K562 (cell line): ENCODE data around the gene PRLHR. TPM values are rescaled to one million over a fixed set of nuclear protein-coding genes. Genes with fewer than 3 reads are reported as not detected.

Source experiments
- ATAC-seq: fragments of 200-7000 bp; cut with Tn5 transposase; 3 replicates; pipeline ENCODE4 v1.9.1; 2020; ENCODE audit warnings: moderate library complexity
- BruUV-seq: library from RNA; stranded (reverse); fragments of 400-500 nt; replicated peaks from 2 replicates; lab custom pipeline; 2021; lab: Mats Ljungman, UMichigan
- CTCF ChIA-PET: fragments of 300-600 bp; formaldehyde crosslinking; extraction: SDS; loops from one replicate; lab custom pipeline; 2021; ENCODE audit warnings: low intra/inter-chr PET ratio; lab: Yijun Ruan, JAX
- POLR2A ChIA-PET: fragments of 300-600, 350-650 bp; sonication (Branson Sonifier 250); formaldehyde crosslinking; extraction: SDS; loops from one replicate; lab custom pipeline; 2021; ENCODE audit warnings: antibody characterized with exemption, inconsistent platforms; lab: Yijun Ruan, JAX
- DNase-seq, 4 experiments: peaks; one replicate each; pipeline versions ENCODE4 v3.0.0 to v3.0.0-alpha.2; 2011 to 2018; ENCODE audit warnings: low spot score in 3 of 4, mixed read lengths in 3 of 4; ENCODE audit errors: extremely low read depth in 1 of 4
- FAIRE-seq: peaks from 2 replicates; lab custom pipeline; 2011; peaks lifted over from hg19 to GRCh38; lab: Jason Lieb, UNC
- H2AFZ ChIP-seq: 2 replicates; pipeline ENCODE4 v1.6.0; 2011; ENCODE audit warnings: low read depth, low read length, control low read depth, inconsistent platforms
- H3K27ac ChIP-seq: fragments of 200-600 bp; 3 replicates; pipeline ENCODE4 v1.8.0; 2011; ENCODE audit warnings: low read depth, mild to moderate bottlenecking, control low read depth, inconsistent platforms, low read length, moderate library complexity, mixed read lengths; ENCODE audit errors: extremely low read depth
- H3K27me3 ChIP-seq, 2 experiments: fragments of 300-600 bp in 1 of 2; 2 replicates in 1 of 2; 3 replicates in 1 of 2; pipeline versions ENCODE4 v1.6.0 to v1.8.0; 2011; ENCODE audit warnings: inconsistent platforms in 2 of 2, low read length in 2 of 2, mild to moderate bottlenecking in 1 of 2, mixed read lengths in 1 of 2, moderate library complexity in 1 of 2; ENCODE audit not compliant: control insufficient read depth in 2 of 2, insufficient read depth in 2 of 2
- H3K36me3 ChIP-seq: fragments of 300-600 bp; 3 replicates; pipeline ENCODE4 v1.8.0; 2011; ENCODE audit warnings: mild to moderate bottlenecking, low read length, inconsistent platforms; ENCODE audit not compliant: control insufficient read depth, insufficient read depth
- H3K4me1 ChIP-seq, 2 experiments: fragments of 200-600 bp in 1 of 2; replicated peaks in 1 of 2; 2 replicates in 1 of 2; 3 replicates in 1 of 2; pipeline versions ENCODE4 v1.5.1 to v1.8.0; 2011; ENCODE audit warnings: inconsistent platforms in 2 of 2, low read length in 2 of 2, mild to moderate bottlenecking in 1 of 2, mixed read lengths in 1 of 2, moderate library complexity in 1 of 2; ENCODE audit not compliant: control insufficient read depth in 2 of 2, insufficient read depth in 2 of 2
- H3K4me2 ChIP-seq: 2 replicates; pipeline ENCODE4 v1.6.1; 2011; ENCODE audit warnings: low read length, control low read depth, inconsistent platforms, mixed read lengths; ENCODE audit not compliant: insufficient read depth
- H3K4me3 ChIP-seq: fragments of 200-600 bp; sonication (generic), shearing (Covaris generic); 2 replicates; pipeline ENCODE4 v1.5.1; 2016; ENCODE audit warnings: control low read depth, inconsistent platforms
- H3K79me2 ChIP-seq: fragments of 200-600 bp; 3 replicates; pipeline ENCODE4 v1.8.0; 2011; ENCODE audit warnings: low read length, inconsistent platforms; ENCODE audit not compliant: control insufficient read depth, insufficient read depth
- H3K9ac ChIP-seq, 2 experiments: 2 replicates each; pipeline versions ENCODE4 v1.6.0 to v1.6.1; 2011; ENCODE audit warnings: low read depth in 2 of 2, low read length in 2 of 2, control low read depth in 1 of 2, inconsistent platforms in 1 of 2, mild to moderate bottlenecking in 1 of 2, mixed read lengths in 1 of 2; ENCODE audit not compliant: insufficient read depth in 1 of 2
- H3K9me1 ChIP-seq: one replicate; pipeline ENCODE4 v1.6.0; 2011; ENCODE audit warnings: inconsistent platforms, mild to moderate bottlenecking, low read length, moderate library complexity; ENCODE audit not compliant: control insufficient read depth, insufficient read depth
- H3K9me3 ChIP-seq: replicated peaks from 2 replicates; pipeline ENCODE4 v1.5.1; 2011; ENCODE audit warnings: low read depth, low read length, inconsistent platforms; ENCODE audit not compliant: control insufficient read depth, insufficient read depth
- H4K20me1 ChIP-seq: replicated peaks from 2 replicates; pipeline ENCODE4 v1.6.1; 2011; ENCODE audit warnings: low read length, inconsistent platforms, mixed read lengths; ENCODE audit not compliant: control insufficient read depth, insufficient read depth
- ARHGAP35 ChIP-seq: fragments of 450-650 bp; IDR thresholded peaks from 2 replicates; pipeline ENCODE4 v1.6.1; 2018; ENCODE audit not compliant: partially characterized antibody
- BRD4 ChIP-seq: fragments of 200-600 bp; sonication (generic); IDR thresholded peaks from 2 replicates; pipeline ENCODE4 v1.6.1; 2017; ENCODE audit warnings: inconsistent platforms
- FOXM1 ChIP-seq, 2 experiments: fragments of 450-650 bp in 1 of 2; sonication (generic) in 1 of 2; formaldehyde crosslinking in 1 of 2; IDR thresholded peaks; 2 replicates each; pipeline versions ENCODE4 v1.6.1 to v1.9.0; 2017 to 2022; ENCODE audit warnings: low read depth in 2 of 2, mild to moderate bottlenecking in 2 of 2, missing genetic modification reagents in 1 of 2, moderate library complexity in 1 of 2
- WGBS: fragments of 100-300 bp; shearing (Covaris generic); methylation state at CpG from one replicate; pipeline ENCODE4 v1.1.6; 2016; ENCODE audit warnings: low coverage, mixed read lengths; ENCODE audit not compliant: insufficient coverage; ENCODE audit errors: missing lambda C conversion rate; 5-methylcytosine and 5-hydroxymethylcytosine counted together
- in situ Hi-C: fragments of 300-500 bp; cut with MboI; formaldehyde crosslinking; loops from 4 replicates; pipeline ENCODE4 v1.15.0; 2018; ENCODE audit warnings: inconsistent platforms, mixed read lengths
- intact Hi-C: fragments of 100-400 bp; cut with micrococcal nuclease; formaldehyde crosslinking; loops from 2 replicates; pipeline ENCODE4 v1.14.2; 2022
- polyA plus RNA-seq, 8 experiments: library from polyadenylated mRNA; depleted of rRNA in 4 of 8; stranded (reverse) in 5 of 8; unstranded in 3 of 8; fragments of >200 nt; fragmentation: Nextera tagmentation in 2 of 8; fragmentation: Illumina TruSeq in 1 of 8; extraction: Ambion mirVana in 2 of 8; extraction: Trizol in 1 of 8; gene quantifications; 2 replicates each; pipeline versions ENCODE4 v1.2.1 to v1.2.3, GENCODE V29; 2011 to 2014; ENCODE audit warnings: inconsistent platforms in 1 of 8, missing spikeins in 1 of 8
- total RNA-seq, 7 experiments: library from RNA; depleted of rRNA in 6 of 7; stranded (reverse); fragments of >200 nt in 6 of 7; fragmentation: Illumina TruSeq in 2 of 7; extraction: Trizol in 2 of 7; gene quantifications; 2 replicates each; pipeline versions ENCODE4 v1.2.1 to v1.2.3, GENCODE V29; 2011 to 2021; ENCODE audit warnings: low replicate concordance in 1 of 7
- TF ChIP-seq, protein P1 (sequence below): sonication (generic); formaldehyde crosslinking; IDR thresholded peaks from 2 replicates; pipeline ENCODE4 v1.8.1; 2023; ENCODE audit warnings: mild to moderate bottlenecking, missing genetic modification reagents
- TF ChIP-seq, protein P2 (sequence below): fragments of 250-450 bp; sonication (Bioruptor Pico); IDR thresholded peaks from 2 replicates; pipeline ENCODE4 v1.6.1; 2021; ENCODE audit warnings: mild to moderate bottlenecking
- TF ChIP-seq, protein P3 (sequence below): fragments of 450-650 bp; formaldehyde crosslinking; IDR thresholded peaks from 2 replicates; pipeline ENCODE4 v1.4.0; 2022; ENCODE audit warnings: missing genetic modification characterization
- TF ChIP-seq, protein P4 (sequence below): sonication (generic); formaldehyde crosslinking; IDR thresholded peaks from 2 replicates; pipeline ENCODE4 v1.8.1; 2023; ENCODE audit warnings: mild to moderate bottlenecking, missing genetic modification reagents

PRLHR gene
- total and polyA plus RNA-seq, 9 of the 15 experiments (the other 6 are each of a cell fraction or from before 2014, with no cell fraction given): not detected

DNA sequence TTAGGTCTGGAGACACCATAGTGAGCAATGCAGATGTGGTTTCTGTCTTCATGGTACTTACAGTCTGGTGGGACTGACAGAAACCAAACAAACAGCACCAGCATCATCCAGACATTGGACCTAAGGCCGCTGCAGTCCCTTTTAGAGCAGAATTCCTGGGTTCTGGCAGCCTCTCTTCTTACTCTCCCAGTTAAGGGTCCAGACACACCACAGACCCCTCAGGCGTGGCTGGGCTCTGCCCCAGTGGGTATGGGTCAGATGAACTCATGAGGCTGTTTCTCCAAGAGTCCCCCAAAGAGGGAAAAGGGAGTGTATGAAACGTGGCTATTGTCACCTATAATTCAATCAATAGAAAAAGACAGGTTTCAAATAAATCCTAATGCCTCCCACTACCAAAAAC, 31.3 kb downstream of the PRLHR start:
- 4% methylated on average over 3 of the region's 3 CpGs for WGBS
- Histone ChIP-seq H3K79me2 (no peaks in the 10 kb centered on the region), H2AFZ (no peak overlapping the region), H3K4me2 (no peak overlapping the region), H3K9ac (no peak overlapping the region), H3K9me3 (no peaks in the 10 kb centered on the region), H3K27ac (no peak overlapping the region), H3K4me1 (no peaks in the 10 kb centered on the region; a peak in 1 of 5 replicates), H3K27me3 (peaks cover 0 to 10% of the 10 kb centered on the region in 2 experiments; a peak in 3 of 5 replicates), H3K9me1 (no peaks in the 10 kb centered on the region), H4K20me1 (no peaks in the 10 kb centered on the region), H3K4me3 (no peak overlapping the region), H3K36me3 (no peaks in the 10 kb centered on the region)
- no peak for FAIRE-seq
- BruUV-seq: no TSS peak
- intact Hi-C loops (no loop called here), in situ Hi-C loops (no loop called here)
- TF ChIP-seq, protein P1, sequence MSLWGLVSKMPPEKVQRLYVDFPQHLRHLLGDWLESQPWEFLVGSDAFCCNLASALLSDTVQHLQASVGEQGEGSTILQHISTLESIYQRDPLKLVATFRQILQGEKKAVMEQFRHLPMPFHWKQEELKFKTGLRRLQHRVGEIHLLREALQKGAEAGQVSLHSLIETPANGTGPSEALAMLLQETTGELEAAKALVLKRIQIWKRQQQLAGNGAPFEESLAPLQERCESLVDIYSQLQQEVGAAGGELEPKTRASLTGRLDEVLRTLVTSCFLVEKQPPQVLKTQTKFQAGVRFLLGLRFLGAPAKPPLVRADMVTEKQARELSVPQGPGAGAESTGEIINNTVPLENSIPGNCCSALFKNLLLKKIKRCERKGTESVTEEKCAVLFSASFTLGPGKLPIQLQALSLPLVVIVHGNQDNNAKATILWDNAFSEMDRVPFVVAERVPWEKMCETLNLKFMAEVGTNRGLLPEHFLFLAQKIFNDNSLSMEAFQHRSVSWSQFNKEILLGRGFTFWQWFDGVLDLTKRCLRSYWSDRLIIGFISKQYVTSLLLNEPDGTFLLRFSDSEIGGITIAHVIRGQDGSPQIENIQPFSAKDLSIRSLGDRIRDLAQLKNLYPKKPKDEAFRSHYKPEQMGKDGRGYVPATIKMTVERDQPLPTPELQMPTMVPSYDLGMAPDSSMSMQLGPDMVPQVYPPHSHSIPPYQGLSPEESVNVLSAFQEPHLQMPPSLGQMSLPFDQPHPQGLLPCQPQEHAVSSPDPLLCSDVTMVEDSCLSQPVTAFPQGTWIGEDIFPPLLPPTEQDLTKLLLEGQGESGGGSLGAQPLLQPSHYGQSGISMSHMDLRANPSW (CRISPR knock-in tag): no peak
- CTCF ChIA-PET: interaction anchor here (1.1 kb wide), 1 partner anchor 237 kb away, joined by 4 read pairs; no protein-coding TSS in a partner anchor
- POLR2A ChIA-PET: interaction anchor here (0.8 kb wide), 1 partner anchor 158 kb away, joined by 3 read pairs; no protein-coding TSS in a partner anchor
- no peak for DNase-seq
- ATAC-seq: no peak

DNA sequence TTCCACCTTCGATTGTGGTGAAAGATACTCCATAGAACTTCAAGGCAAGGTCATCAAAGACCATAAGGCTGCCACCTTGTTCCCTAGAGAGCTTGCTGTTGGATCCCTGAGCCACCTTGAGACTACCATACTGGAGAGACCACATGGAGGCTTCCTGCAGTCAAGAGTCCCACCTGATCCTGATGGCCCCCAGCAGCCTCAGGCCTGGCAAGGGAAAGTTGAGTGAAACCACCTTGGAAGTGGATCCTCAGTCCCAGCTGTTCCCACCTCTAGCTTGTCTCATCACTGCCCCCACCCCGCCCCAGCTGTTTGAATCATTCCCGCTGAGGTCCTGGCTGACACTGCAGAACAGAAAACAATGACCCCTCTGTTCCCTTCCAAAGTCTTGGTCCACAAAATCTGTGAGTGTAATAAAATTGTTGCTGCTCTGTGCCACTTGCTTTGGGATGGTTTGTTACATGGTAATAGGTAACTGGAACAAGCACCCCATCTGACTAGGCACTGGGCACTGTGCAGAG, 32.0 kb downstream of the PRLHR start:
- BruUV-seq: no TSS peak
- POLR2A ChIA-PET: interaction anchor here (0.6 kb wide), 1 partner anchor 287 kb away, joined by 3 read pairs; no protein-coding TSS in a partner anchor
- Histone ChIP-seq H3K9me1 (no peaks in the 10 kb centered on the region), H3K4me2 (no peak overlapping the region), H3K79me2 (no peaks in the 10 kb centered on the region), H3K9ac (no peak overlapping the region), H2AFZ (no peak overlapping the region), H3K4me3 (no peak overlapping the region), H3K36me3 (no peaks in the 10 kb centered on the region), H4K20me1 (no peaks in the 10 kb centered on the region), H3K4me1 (no peaks in the 10 kb centered on the region; a peak in 1 of 5 replicates), H3K27me3 (peaks cover 0 to 9% of the 10 kb centered on the region in 2 experiments; a peak in 3 of 5 replicates), H3K9me3 (no peaks in the 10 kb centered on the region), H3K27ac (no peak overlapping the region)
- CTCF ChIA-PET: no interaction called here
- no peak for ATAC-seq
- no peak for DNase-seq
- intact Hi-C loops: no loop called here
- WGBS: 0% methylated on average over 3 of the region's 3 CpGs
- no peak for FAIRE-seq
- in situ Hi-C loops: no loop called here
- TF ChIP-seq, protein P2, sequence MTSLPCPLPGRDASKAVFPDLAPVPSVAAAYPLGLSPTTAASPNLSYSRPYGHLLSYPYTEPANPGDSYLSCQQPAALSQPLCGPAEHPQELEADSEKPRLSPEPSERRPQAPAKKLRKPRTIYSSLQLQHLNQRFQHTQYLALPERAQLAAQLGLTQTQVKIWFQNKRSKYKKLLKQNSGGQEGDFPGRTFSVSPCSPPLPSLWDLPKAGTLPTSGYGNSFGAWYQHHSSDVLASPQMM (CRISPR knock-in tag): no peak
- TF ChIP-seq, protein P3, sequence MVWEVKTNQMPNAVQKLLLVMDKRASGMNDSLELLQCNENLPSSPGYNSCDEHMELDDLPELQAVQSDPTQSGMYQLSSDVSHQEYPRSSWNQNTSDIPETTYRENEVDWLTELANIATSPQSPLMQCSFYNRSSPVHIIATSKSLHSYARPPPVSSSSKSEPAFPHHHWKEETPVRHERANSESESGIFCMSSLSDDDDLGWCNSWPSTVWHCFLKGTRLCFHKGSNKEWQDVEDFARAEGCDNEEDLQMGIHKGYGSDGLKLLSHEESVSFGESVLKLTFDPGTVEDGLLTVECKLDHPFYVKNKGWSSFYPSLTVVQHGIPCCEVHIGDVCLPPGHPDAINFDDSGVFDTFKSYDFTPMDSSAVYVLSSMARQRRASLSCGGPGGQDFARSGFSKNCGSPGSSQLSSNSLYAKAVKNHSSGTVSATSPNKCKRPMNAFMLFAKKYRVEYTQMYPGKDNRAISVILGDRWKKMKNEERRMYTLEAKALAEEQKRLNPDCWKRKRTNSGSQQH (CRISPR knock-in tag): no peak
- TF ChIP-seq FOXM1 (IDR thresholded peaks at IDR 0.05; ENCODE audit: low read depth) (no peak), FOXM1 (CRISPR knock-in tag; IDR thresholded peaks at IDR 0.05; ENCODE audit: low read depth) (no peak), ARHGAP35 (no peak), BRD4 (no peak)
- TF ChIP-seq, protein P4, sequence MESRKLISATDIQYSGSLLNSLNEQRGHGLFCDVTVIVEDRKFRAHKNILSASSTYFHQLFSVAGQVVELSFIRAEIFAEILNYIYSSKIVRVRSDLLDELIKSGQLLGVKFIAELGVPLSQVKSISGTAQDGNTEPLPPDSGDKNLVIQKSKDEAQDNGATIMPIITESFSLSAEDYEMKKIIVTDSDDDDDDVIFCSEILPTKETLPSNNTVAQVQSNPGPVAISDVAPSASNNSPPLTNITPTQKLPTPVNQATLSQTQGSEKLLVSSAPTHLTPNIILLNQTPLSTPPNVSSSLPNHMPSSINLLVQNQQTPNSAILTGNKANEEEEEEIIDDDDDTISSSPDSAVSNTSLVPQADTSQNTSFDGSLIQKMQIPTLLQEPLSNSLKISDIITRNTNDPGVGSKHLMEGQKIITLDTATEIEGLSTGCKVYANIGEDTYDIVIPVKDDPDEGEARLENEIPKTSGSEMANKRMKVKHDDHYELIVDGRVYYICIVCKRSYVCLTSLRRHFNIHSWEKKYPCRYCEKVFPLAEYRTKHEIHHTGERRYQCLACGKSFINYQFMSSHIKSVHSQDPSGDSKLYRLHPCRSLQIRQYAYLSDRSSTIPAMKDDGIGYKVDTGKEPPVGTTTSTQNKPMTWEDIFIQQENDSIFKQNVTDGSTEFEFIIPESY (CRISPR knock-in tag): no peak
